ENCODE results near the gene ITGB2.

Gene ITGB2

DNA sequence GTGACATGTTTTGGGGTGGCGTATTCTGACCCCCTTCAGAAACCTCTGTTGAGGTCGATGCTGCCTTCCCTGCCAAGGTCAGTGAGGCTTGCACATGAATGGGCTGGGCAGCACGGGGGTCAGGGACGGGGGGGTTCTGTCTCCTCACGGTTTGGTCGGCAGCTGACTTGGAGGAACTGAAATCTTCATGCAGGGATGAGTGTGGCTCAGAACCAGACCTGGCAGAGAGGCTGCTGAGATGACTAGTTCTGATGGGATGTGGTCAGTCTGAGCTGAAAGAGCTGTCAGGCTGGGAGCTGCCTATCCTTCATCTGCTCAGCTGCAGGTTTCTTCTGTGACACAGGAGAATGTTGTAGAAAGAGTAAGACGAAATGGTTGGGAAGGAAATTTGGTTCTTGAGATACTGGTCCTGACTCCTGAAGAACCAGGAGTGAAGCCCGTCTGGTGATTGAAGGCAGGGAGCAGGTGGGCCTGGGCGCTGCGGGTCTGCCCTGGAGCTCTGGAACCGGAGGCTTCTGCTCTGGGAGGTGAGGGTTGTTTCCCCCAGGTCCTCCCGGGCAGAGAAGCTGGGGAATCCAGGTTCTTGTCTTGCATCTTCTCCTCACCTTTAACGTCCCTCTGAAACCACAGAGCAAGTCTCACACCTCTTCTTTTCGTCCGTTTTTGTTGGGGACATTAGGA is 22.4 kb upstream of the ITGB2 start:
- H2BK5ac ChIP-seq (ENCODE audit: low read depth, low read length, poor library complexity) = no peak overlapping the region
- H3K27ac ChIP-seq (ENCODE audit: low read depth, low read length) = no peak overlapping the region
- H3K18ac ChIP-seq (ENCODE audit: low read length) = no peak overlapping the region
- no peak overlapping the region for H3K23ac ChIP-seq (ENCODE audit: low read length)
- H3K79me1 ChIP-seq (ENCODE audit: low read length) = peaks cover 5% of the 10 kb centered on the region
- no peak overlapping the region for H4K8ac ChIP-seq (ENCODE audit: low read depth, low read length)
- peaks cover 7% of the 10 kb centered on the region for H3K79me2 ChIP-seq (ENCODE audit: control insufficient read depth, insufficient read depth, low read length, poor library complexity)
- H3K36me3 ChIP-seq (ENCODE audit: control insufficient read depth in 1 of 2, insufficient read depth in 2 of 2, low read length in 2 of 2) = peaks cover 32 to 38% of the 10 kb centered on the region in 2 experiments
- no peaks in the 10 kb centered on the region for H3K9me3 ChIP-seq (ENCODE audit: insufficient read depth, low read depth, low read length)
- WGBS (ENCODE audit: extremely low coverage, insufficient coverage, insufficient read length) = no CpG with 5 or more reads among the region's 15 CpGs
- H3K4me3 ChIP-seq (ENCODE audit: low read depth, low read length) = no peak overlapping the region
- no peak overlapping the region for H4K91ac ChIP-seq (ENCODE audit: low read depth, low read length)
- DNase-seq = no peak
- H2AK5ac ChIP-seq (ENCODE audit: low read length) = no peak overlapping the region
- H2AFZ ChIP-seq (ENCODE audit: insufficient read depth, low read length, poor library complexity) = no peak overlapping the region
- H3K4me1 ChIP-seq (ENCODE audit: control insufficient read depth in 1 of 2, insufficient read depth in 2 of 2, low read length in 2 of 2) = peaks cover 6% of the 10 kb centered on the region in 2 experiments
- H3K4me2 ChIP-seq (ENCODE audit: low read length) = no peak overlapping the region
- H3K14ac ChIP-seq (ENCODE audit: low read length) = no peak overlapping the region
- H2BK12ac ChIP-seq (ENCODE audit: low read length) = no peak overlapping the region
- H3K4ac ChIP-seq (ENCODE audit: low read depth, low read length) = no peak overlapping the region
- H2BK120ac ChIP-seq (ENCODE audit: insufficient read depth, low read length, poor library complexity) = no peak overlapping the region
- H3K27me3 ChIP-seq (ENCODE audit: insufficient read depth, low read length) = no peaks in the 10 kb centered on the region
- no peak overlapping the region for H3K9ac ChIP-seq (ENCODE audit: low read length)
- H4K12ac ChIP-seq (ENCODE audit: low read depth, low read length) = no peak overlapping the region

DNA sequence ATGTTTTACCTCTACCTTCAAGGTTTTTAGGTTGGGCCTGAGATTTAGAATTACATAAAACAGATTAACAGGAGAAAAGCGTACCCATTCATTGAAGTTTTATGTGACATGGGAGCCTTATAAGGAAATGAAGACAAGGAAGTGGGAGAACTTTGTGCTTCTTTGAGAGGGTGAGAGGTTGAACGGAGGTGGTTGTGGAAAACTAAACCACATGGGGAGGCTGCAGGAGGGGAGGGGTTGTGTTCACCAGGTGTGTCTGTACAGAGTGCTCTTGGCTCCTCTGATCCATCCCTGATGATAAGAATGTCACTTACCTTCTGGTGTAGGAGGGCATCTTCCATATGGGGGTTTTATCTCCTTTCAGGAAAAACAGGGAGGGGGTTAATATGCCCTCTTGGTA is 21.9 kb upstream of the ITGB2 start:
- H2BK5ac ChIP-seq (ENCODE audit: low read depth, low read length, poor library complexity) = no peak overlapping the region
- no peak overlapping the region for H4K91ac ChIP-seq (ENCODE audit: low read depth, low read length)
- no peak overlapping the region for H3K9ac ChIP-seq (ENCODE audit: low read length)
- H3K27me3 ChIP-seq (ENCODE audit: insufficient read depth, low read length) = no peaks in the 10 kb centered on the region
- no peak overlapping the region for H4K12ac ChIP-seq (ENCODE audit: low read depth, low read length)
- peaks cover 7% of the 10 kb centered on the region for H3K79me2 ChIP-seq (ENCODE audit: control insufficient read depth, insufficient read depth, low read length, poor library complexity)
- no peak overlapping the region for H2BK12ac ChIP-seq (ENCODE audit: low read length)
- H2AK5ac ChIP-seq (ENCODE audit: low read length) = no peak overlapping the region
- H3K4me2 ChIP-seq (ENCODE audit: low read length) = no peak overlapping the region
- H3K4me1 ChIP-seq (ENCODE audit: control insufficient read depth in 1 of 2, insufficient read depth in 2 of 2, low read length in 2 of 2) = peaks cover 6% of the 10 kb centered on the region in 2 experiments
- peaks cover 5% of the 10 kb centered on the region for H3K79me1 ChIP-seq (ENCODE audit: low read length)
- no peak overlapping the region for H3K27ac ChIP-seq (ENCODE audit: low read depth, low read length)
- H3K18ac ChIP-seq (ENCODE audit: low read length) = no peak overlapping the region
- H2BK120ac ChIP-seq (ENCODE audit: insufficient read depth, low read length, poor library complexity) = no peak overlapping the region
- H2AFZ ChIP-seq (ENCODE audit: insufficient read depth, low read length, poor library complexity) = no peak overlapping the region
- no peak overlapping the region for H3K23ac ChIP-seq (ENCODE audit: low read length)
- H3K9me3 ChIP-seq (ENCODE audit: insufficient read depth, low read depth, low read length) = no peaks in the 10 kb centered on the region
- no CpG with 5 or more reads among the region's 2 CpGs for WGBS (ENCODE audit: extremely low coverage, insufficient coverage, insufficient read length)
- peaks cover 30 to 36% of the 10 kb centered on the region in 2 experiments for H3K36me3 ChIP-seq (ENCODE audit: control insufficient read depth in 1 of 2, insufficient read depth in 2 of 2, low read length in 2 of 2)
- no peak overlapping the region for H3K14ac ChIP-seq (ENCODE audit: low read length)
- H4K8ac ChIP-seq (ENCODE audit: low read depth, low read length) = no peak overlapping the region
- no peak overlapping the region for H3K4me3 ChIP-seq (ENCODE audit: low read depth, low read length)
- H3K4ac ChIP-seq (ENCODE audit: low read depth, low read length) = no peak overlapping the region
- no peak for DNase-seq

DNA sequence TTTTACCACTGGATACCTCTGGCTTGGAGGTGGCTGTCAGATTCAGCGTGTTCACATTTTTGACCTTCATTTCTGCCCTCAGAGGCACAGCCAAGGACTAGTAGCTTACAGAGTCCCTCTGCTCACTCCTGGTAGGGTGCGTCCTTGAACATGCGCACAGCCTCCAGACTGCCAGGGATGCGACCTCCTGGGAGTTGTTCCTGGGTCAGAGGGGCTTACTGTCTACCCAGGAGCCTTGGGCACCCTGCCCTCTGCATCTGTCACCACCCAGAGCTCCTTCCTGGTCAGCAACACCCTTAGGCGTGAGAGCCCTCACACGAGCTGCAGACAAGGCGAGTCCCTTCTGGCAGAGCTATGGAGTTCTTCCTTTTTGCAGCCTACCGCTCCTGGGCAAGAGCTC is 20.9 kb upstream of the ITGB2 start:
- no peak overlapping the region for H4K8ac ChIP-seq (ENCODE audit: low read depth, low read length)
- H3K36me3 ChIP-seq (ENCODE audit: control insufficient read depth in 1 of 2, insufficient read depth in 2 of 2, low read length in 2 of 2) = peaks cover 27 to 30% of the 10 kb centered on the region in 2 experiments
- no peak overlapping the region for H4K12ac ChIP-seq (ENCODE audit: low read depth, low read length)

DNA sequence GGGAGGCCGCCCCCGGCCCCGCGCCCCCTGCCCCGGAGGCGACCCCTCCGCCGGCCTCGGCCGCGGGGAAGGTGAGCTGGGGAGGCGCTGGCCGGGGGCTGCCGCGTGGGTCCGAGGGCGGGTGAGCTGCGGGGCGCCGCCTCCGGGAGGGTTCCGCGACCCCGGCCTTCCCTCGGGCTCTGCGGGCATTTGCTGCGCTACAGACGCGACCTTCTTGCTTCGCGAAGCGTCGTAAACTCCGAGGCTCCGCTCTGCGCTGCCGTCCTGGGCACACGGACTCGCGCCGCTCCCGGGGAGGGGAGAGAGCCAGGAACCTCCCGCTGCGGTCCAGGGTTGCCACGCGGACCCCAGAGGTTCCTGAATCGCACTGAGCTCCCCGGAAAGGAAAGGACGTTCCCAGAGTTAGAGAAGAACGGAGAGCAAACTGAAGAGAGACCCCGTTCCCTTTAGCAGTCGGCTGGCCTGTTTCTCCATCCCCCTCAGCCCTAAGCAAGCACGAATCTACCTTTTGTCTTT is 19.5 kb upstream of the ITGB2 start:
- Histone ChIP-seq H4K8ac (ENCODE audit: low read depth, low read length) (peak overlapping the region; percentile 96), H2BK12ac (ENCODE audit: low read length) (no peak overlapping the region), H3K4me1 (ENCODE audit: control insufficient read depth in 1 of 2, insufficient read depth in 2 of 2, low read length in 2 of 2) (peaks cover 6% of the 10 kb centered on the region in 2 experiments), H3K4ac (ENCODE audit: low read depth, low read length) (peak overlapping the region; percentile 30), H2BK5ac (ENCODE audit: low read depth, low read length, poor library complexity) (no peak overlapping the region), H3K79me1 (ENCODE audit: low read length) (peaks cover 5% of the 10 kb centered on the region), H3K14ac (ENCODE audit: low read length) (peak overlapping the region; percentile 19), H2AK5ac (ENCODE audit: low read length) (no peak overlapping the region), H3K9ac (ENCODE audit: low read length) (peak overlapping the region; percentile 84), H3K4me3 (ENCODE audit: low read depth, low read length) (peak overlapping the region; percentile 98), H3K23ac (ENCODE audit: low read length) (no peak overlapping the region), H3K18ac (ENCODE audit: low read length) (peak overlapping the region; percentile 4), H4K12ac (ENCODE audit: low read depth, low read length) (peak overlapping the region; percentile 13), H4K91ac (ENCODE audit: low read depth, low read length) (no peak overlapping the region), H3K36me3 (ENCODE audit: control insufficient read depth in 1 of 2, insufficient read depth in 2 of 2, low read length in 2 of 2) (peaks cover 22 to 24% of the 10 kb centered on the region in 2 experiments), H3K79me2 (ENCODE audit: control insufficient read depth, insufficient read depth, low read length, poor library complexity) (peaks cover 7% of the 10 kb centered on the region), H3K4me2 (ENCODE audit: low read length) (peak overlapping the region; percentile 94), H2AFZ (ENCODE audit: insufficient read depth, low read length, poor library complexity) (peak overlapping the region; percentile 24), H3K27me3 (ENCODE audit: insufficient read depth, low read length) (no peaks in the 10 kb centered on the region), H2BK120ac (ENCODE audit: insufficient read depth, low read length, poor library complexity) (peak overlapping the region; percentile 4), H3K27ac (ENCODE audit: low read depth, low read length) (no peak overlapping the region), H3K9me3 (ENCODE audit: insufficient read depth, low read depth, low read length) (no peaks in the 10 kb centered on the region)
- peak in 1 of 2 donors; percentile 33 for DNase-seq
- no CpG with 5 or more reads among the region's 53 CpGs for WGBS (ENCODE audit: extremely low coverage, insufficient coverage, insufficient read length)

More for the DNA sequence above, 20.9 kb upstream of the ITGB2 start:
- H4K91ac ChIP-seq (ENCODE audit: low read depth, low read length) = no peak overlapping the region
- peaks cover 6% of the 10 kb centered on the region in 2 experiments for H3K4me1 ChIP-seq (ENCODE audit: control insufficient read depth in 1 of 2, insufficient read depth in 2 of 2, low read length in 2 of 2)
- no peak overlapping the region for H2BK12ac ChIP-seq (ENCODE audit: low read length)
- peak overlapping the region; percentile 24 for H3K4ac ChIP-seq (ENCODE audit: low read depth, low read length)
- no peak overlapping the region for H3K14ac ChIP-seq (ENCODE audit: low read length)
- no peak overlapping the region for H2BK120ac ChIP-seq (ENCODE audit: insufficient read depth, low read length, poor library complexity)
- no CpG with 5 or more reads among the region's 8 CpGs for WGBS (ENCODE audit: extremely low coverage, insufficient coverage, insufficient read length)
- H3K79me1 ChIP-seq (ENCODE audit: low read length) = peaks cover 5% of the 10 kb centered on the region
- peak overlapping the region; percentile 31 for H3K4me3 ChIP-seq (ENCODE audit: low read depth, low read length)
- no peak overlapping the region for H3K23ac ChIP-seq (ENCODE audit: low read length)
- H2BK5ac ChIP-seq (ENCODE audit: low read depth, low read length, poor library complexity) = no peak overlapping the region
- H2AFZ ChIP-seq (ENCODE audit: insufficient read depth, low read length, poor library complexity) = no peak overlapping the region
- peak overlapping the region; percentile 48 for H3K18ac ChIP-seq (ENCODE audit: low read length)
- no peak overlapping the region for H3K9ac ChIP-seq (ENCODE audit: low read length)
- peaks cover 7% of the 10 kb centered on the region for H3K79me2 ChIP-seq (ENCODE audit: control insufficient read depth, insufficient read depth, low read length, poor library complexity)
- DNase-seq = no peak
- H3K4me2 ChIP-seq (ENCODE audit: low read length) = no peak overlapping the region
- no peak overlapping the region for H2AK5ac ChIP-seq (ENCODE audit: low read length)
- H3K9me3 ChIP-seq (ENCODE audit: insufficient read depth, low read depth, low read length) = no peaks in the 10 kb centered on the region
- no peaks in the 10 kb centered on the region for H3K27me3 ChIP-seq (ENCODE audit: insufficient read depth, low read length)
- H3K27ac ChIP-seq (ENCODE audit: low read depth, low read length) = no peak overlapping the region
